GM12878 (cell line): Measurements from ENCODE around the gene FYTTD1. TPM values are rescaled to one million over a fixed set of nuclear protein-coding genes. Genes with fewer than 3 reads are reported as not detected.

Source experiments
- ATAC-seq: fragments of 200-7000 bp; cut with Tn5 transposase; 3 replicates; pipeline ENCODE4 v1.9.1; 2020; ENCODE audit warnings: mild to moderate bottlenecking, moderate library complexity
- BruUV-seq: library from RNA; stranded (reverse); fragments of 400-500 nt; replicated peaks from 2 replicates; lab custom pipeline; 2021; lab: Mats Ljungman, UMichigan
- CTCF ChIA-PET: fragments of 300-600 bp; sonication (Branson Sonifier 250); formaldehyde crosslinking; extraction: SDS; loops from one replicate; lab custom pipeline; 2021; ENCODE audit warnings: inconsistent platforms; lab: Yijun Ruan, JAX
- POLR2A ChIA-PET: fragments of 350-600 bp; formaldehyde crosslinking; extraction: SDS; loops from one replicate; lab custom pipeline; 2021; ENCODE audit warnings: inconsistent platforms; lab: Charles Lee
- RAD21 ChIA-PET: fragments of 300-600 bp; sonication (Branson Sonifier 250); formaldehyde crosslinking; loops from one replicate; lab custom pipeline; 2023; ENCODE audit warnings: antibody characterized with exemption; ENCODE audit not compliant: unreplicated experiment; lab: Charles Lee
- SMC1A ChIA-PET: fragments of 300-600 bp; sonication (Branson Sonifier 250); formaldehyde crosslinking; loops from one replicate; lab custom pipeline; 2023; ENCODE audit not compliant: unreplicated experiment, uncharacterized antibody; lab: Charles Lee
- DNase-seq: peaks from one replicate; pipeline ENCODE4 v3.0.0-alpha.2; 2011; ENCODE audit warnings: low read depth, low spot score
- FAIRE-seq: peaks from 3 replicates; lab custom pipeline; 2011; peaks lifted over from hg19 to GRCh38; lab: Jason Lieb, UNC
- H2AFZ ChIP-seq: 2 replicates; pipeline ENCODE4 v1.6.0; 2011; ENCODE audit warnings: low read depth, low read length, control low read depth; ENCODE audit not compliant: control insufficient read depth
- H3K27ac ChIP-seq: 2 replicates; pipeline ENCODE4 v1.5.1; 2011; ENCODE audit warnings: control low read depth; ENCODE audit not compliant: control insufficient read depth, insufficient read depth
- H3K27me3 ChIP-seq, 2 experiments: replicated peaks in 1 of 2; 2 replicates each; pipeline versions ENCODE4 v1.6.0 to v1.6.1; 2011; ENCODE audit warnings: low read length in 1 of 2; ENCODE audit not compliant: control insufficient read depth in 2 of 2, insufficient read depth in 2 of 2
- H3K36me3 ChIP-seq, 2 experiments: 2 replicates each; pipeline ENCODE4 v1.5.1; 2011; ENCODE audit warnings: low read length in 1 of 2; ENCODE audit not compliant: control insufficient read depth in 2 of 2, insufficient read depth in 2 of 2
- H3K4me1 ChIP-seq: 2 replicates; pipeline ENCODE4 v1.6.1; 2011; ENCODE audit warnings: mild to moderate bottlenecking, low read length, moderate library complexity, mixed read lengths; ENCODE audit not compliant: control insufficient read depth, insufficient read depth
- H3K4me2 ChIP-seq: 2 replicates; pipeline ENCODE4 v1.6.0; 2011; ENCODE audit warnings: control low read depth; ENCODE audit not compliant: control insufficient read depth, insufficient read depth
- H3K4me3 ChIP-seq: fragments of 200-600 bp; sonication (generic); 2 replicates; pipeline ENCODE4 v1.5.1; 2016
- H3K79me2 ChIP-seq: 2 replicates; pipeline ENCODE4 v1.6.0; 2011; ENCODE audit warnings: low read length; ENCODE audit not compliant: control insufficient read depth, insufficient read depth
- H3K9ac ChIP-seq: 2 replicates; pipeline ENCODE4 v1.8.0; 2011; ENCODE audit warnings: low read length, control low read depth, mixed read lengths; ENCODE audit not compliant: control insufficient read depth, insufficient read depth
- H3K9me3 ChIP-seq: replicated peaks from 3 replicates; pipeline ENCODE4 v1.5.1; 2011; ENCODE audit warnings: mild to moderate bottlenecking, low read length; ENCODE audit not compliant: control insufficient read depth, insufficient read depth
- H4K20me1 ChIP-seq: 2 replicates; pipeline ENCODE4 v1.6.0; 2011; ENCODE audit not compliant: control insufficient read depth, insufficient read depth
- BCL3 ChIP-seq: IDR thresholded peaks from 2 replicates; pipeline ENCODE4 v1.6.1; 2011; ENCODE audit warnings: borderline replicate concordance, low read depth, mild to moderate bottlenecking, moderate library complexity, low read length; ENCODE audit not compliant: insufficient read depth, poor library complexity, severe bottlenecking
- BHLHE40 ChIP-seq, 2 experiments: fragments of 450-650 bp in 1 of 2; IDR thresholded peaks; 2 replicates each; pipeline ENCODE4 v1.6.1; 2011 to 2017; ENCODE audit warnings: low read depth in 2 of 2, borderline replicate concordance in 1 of 2, improper control_type of control experiment in 1 of 2, low read length in 1 of 2, mild to moderate bottlenecking in 1 of 2
- CEBPB ChIP-seq, 2 experiments: fragments of 150-350 bp in 1 of 2; IDR thresholded peaks; 2 replicates each; pipeline ENCODE4 v1.6.1; 2012 to 2014; ENCODE audit warnings: low read depth in 2 of 2, low read length in 2 of 2, borderline replicate concordance in 1 of 2, inconsistent platforms in 1 of 2
- CUX1 ChIP-seq: IDR thresholded peaks from 2 replicates; pipeline ENCODE4 v1.6.1; 2012; ENCODE audit warnings: improper control_type of control experiment, low read depth, low read length; ENCODE audit not compliant: insufficient replicate concordance
- DPF2 ChIP-seq: fragments of 450-650 bp; IDR thresholded peaks from 2 replicates; pipeline ENCODE4 v1.6.1; 2017; ENCODE audit warnings: mild to moderate bottlenecking
- EP300 ChIP-seq, 2 experiments: fragments of 150-350 bp in 1 of 2; IDR thresholded peaks; 2 replicates each; pipeline ENCODE4 v1.6.1; 2011 to 2012; ENCODE audit warnings: low read depth in 2 of 2, low read length in 2 of 2, borderline replicate concordance in 1 of 2, improper control_type of control experiment in 1 of 2, inconsistent platforms in 1 of 2; ENCODE audit not compliant: control insufficient read depth in 1 of 2
- ETV6 ChIP-seq, 2 experiments: fragments of 450-650 bp in 1 of 2; IDR thresholded peaks in 1 of 2; conservative IDR thresholded peaks in 1 of 2; 2 replicates each; pipeline ENCODE4 v1.6.1; 2014; ENCODE audit warnings: antibody characterized with exemption in 1 of 2, borderline replicate concordance in 1 of 2, low read depth in 1 of 2, mild to moderate bottlenecking in 1 of 2, moderate library complexity in 1 of 2
- MTA2 ChIP-seq: fragments of 450-650 bp; IDR thresholded peaks from 2 replicates; pipeline ENCODE4 v1.6.1; 2016; ENCODE audit warnings: low read depth, mild to moderate bottlenecking, moderate library complexity
- NR2F1 ChIP-seq: fragments of 450-650 bp; conservative IDR thresholded peaks from 2 replicates; pipeline ENCODE4 v1.6.1; 2017; ENCODE audit warnings: mild to moderate bottlenecking
- RB1 ChIP-seq: fragments of 450-650 bp; formaldehyde crosslinking; IDR thresholded peaks from 2 replicates; pipeline ENCODE4 v1.6.1; 2017; ENCODE audit warnings: mild to moderate bottlenecking, borderline replicate concordance
- ZNF622 ChIP-seq: fragments of 450-650 bp; IDR thresholded peaks from 2 replicates; pipeline ENCODE4 v1.6.1; 2017; ENCODE audit warnings: mild to moderate bottlenecking, inconsistent platforms
- WGBS: methylation state at CpG from one replicate; pipeline ENCODE4 v1.1.6; 2016; ENCODE audit warnings: low lambda C conversion rate; ENCODE audit not compliant: insufficient replicate concordance, insufficient coverage; ENCODE audit errors: missing lambda C conversion rate; 5-methylcytosine and 5-hydroxymethylcytosine counted together
- in situ Hi-C: fragments of 300-500 bp; cut with MboI; formaldehyde crosslinking; loops from 9 replicates; pipeline ENCODE4 v1.14.3; 2018; ENCODE audit warnings: mixed read lengths
- intact Hi-C: fragments of 100-400 bp; cut with micrococcal nuclease; formaldehyde crosslinking; loops from one replicate; pipeline ENCODE4 v1.14.2; 2022; ENCODE audit not compliant: unreplicated experiment
- polyA plus RNA-seq, 11 experiments: library from polyadenylated mRNA; depleted of rRNA in 4 of 11; unstranded in 6 of 11; stranded (reverse) in 5 of 11; fragments of >200 nt; fragmentation: Nextera tagmentation in 4 of 11; fragmentation: Illumina TruSeq in 1 of 11; extraction: Ambion mirVana in 4 of 11; extraction: Trizol in 1 of 11; gene quantifications; 1 replicate in 1 of 11; 2 replicates in 10 of 11; pipeline versions ENCODE4 v1.2.1 to v1.2.3, GENCODE V29; 2011 to 2016; ENCODE audit warnings: inconsistent platforms in 2 of 11, missing spikeins in 2 of 11, low read depth in 1 of 11
- total RNA-seq, 4 experiments: library from RNA; depleted of rRNA in 3 of 4; stranded (reverse); fragments of >200 nt in 3 of 4; fragmentation: Illumina TruSeq in 1 of 4; extraction: Trizol in 1 of 4; gene quantifications; 2 replicates each; pipeline versions ENCODE4 v1.2.1 to v1.2.3, GENCODE V29; 2013 to 2021
- TF ChIP-seq, protein P1 (sequence below): IDR thresholded peaks from 2 replicates; pipeline ENCODE4 v1.6.1; 2011; ENCODE audit warnings: low read depth, mild to moderate bottlenecking, low read length, moderate library complexity, borderline replicate concordance; ENCODE audit errors: extremely low read depth

FYTTD1 gene
- total and polyA plus RNA-seq, 10 of the 15 experiments (the other 5 are each of a cell fraction or from before 2014, with no cell fraction given): 25.5 to 101 (median 59.4) TPM

DNA sequence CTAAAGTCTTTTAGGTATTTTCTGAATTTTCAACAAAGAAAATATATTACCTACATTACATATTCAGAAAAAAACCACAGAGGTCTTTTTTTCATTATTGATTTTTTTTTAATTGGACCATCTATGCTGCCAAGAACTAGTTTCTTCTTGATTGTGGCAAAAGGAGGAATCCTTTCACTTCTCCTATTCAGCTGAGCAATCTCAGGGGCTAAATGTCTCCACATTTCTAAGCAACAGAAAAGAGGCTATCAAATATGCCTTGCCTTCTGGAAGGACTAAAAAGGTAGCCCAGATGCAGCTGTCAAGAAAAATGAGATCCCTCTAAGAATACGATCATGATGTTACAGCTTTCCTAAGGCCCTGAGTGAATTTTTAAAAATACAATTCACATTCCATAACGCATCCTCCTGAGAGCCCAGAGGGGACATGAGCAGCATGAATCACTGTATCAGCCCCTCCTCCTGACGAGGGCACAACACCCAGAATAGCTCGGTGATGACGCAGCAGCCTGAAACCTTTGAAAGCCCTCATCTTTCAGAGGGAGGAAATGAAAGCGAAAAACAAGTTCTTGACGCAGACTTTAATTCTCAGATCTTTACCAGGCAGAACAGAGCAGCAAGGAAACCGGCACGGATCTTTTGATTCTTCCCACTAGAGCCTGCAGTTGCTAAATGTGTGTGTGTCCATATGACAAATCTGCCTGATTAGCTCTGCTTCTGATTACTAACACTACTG lies 37.5 kb upstream of the FYTTD1 start (continued):
- TF ChIP-seq CUX1 (no peak), NR2F1 (peak; percentile 72), BHLHE40 (IDR thresholded peaks at IDR 0.05; ENCODE audit: borderline replicate concordance in 1 of 2, low read depth in 2 of 2, low read length in 1 of 2) (peak; percentile 80 to 84)

DNA sequence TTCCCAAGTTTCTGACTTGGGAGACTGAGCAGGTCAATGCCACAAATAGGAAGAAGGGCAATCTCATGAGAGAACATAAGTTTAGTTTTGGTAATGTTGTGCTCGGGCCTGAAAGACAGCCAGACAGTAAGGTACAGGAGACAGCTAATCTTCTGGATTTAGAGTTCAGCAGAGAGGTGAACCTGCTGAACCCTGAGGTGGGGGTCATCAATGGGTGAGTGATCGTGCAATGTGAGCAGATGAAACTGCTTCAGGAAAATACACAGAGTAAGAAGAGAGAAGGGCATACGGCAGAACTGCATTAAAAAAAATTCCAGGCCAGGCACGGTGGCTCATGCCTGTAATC lies 36.2 kb upstream of the FYTTD1 start:
- intact Hi-C loops (loop anchor here (1.0 to 5.0 kb wide), 3 partner anchors 11 to 77 kb away; partner anchors contain the start of gene LRCH3), in situ Hi-C loops (no loop called here)
- H3K27ac ChIP-seq: peak overlapping the region; percentile 95
- peaks cover 68% of the 10 kb centered on the region for H3K79me2 ChIP-seq
- peaks cover 44% of the 10 kb centered on the region for H3K4me1 ChIP-seq
- H3K27me3 ChIP-seq: no peaks in the 10 kb centered on the region
- peak overlapping the region; percentile 84 for H3K4me2 ChIP-seq
- ChIA-PET RAD21 (interaction anchor here (2.3 to 5.8 kb wide), 6 partner anchors 12 to 80 kb away, joined by 7 to 59 read pairs (median 11); partner anchors contain the start of genes LRCH3 and RUBCN), SMC1A (interaction anchor here (1.4 to 8.1 kb wide), 9 partner anchors 12 to 87 kb away, joined by 4 to 163 read pairs (median 13); partner anchors contain the start of genes FYTTD1 and RUBCN), CTCF (interaction anchor here (0.7 to 5.1 kb wide), 6 partner anchors 11 to 70 kb away, joined by 3 to 37 read pairs (median 5); partner anchors contain the start of gene RUBCN), POLR2A (interaction anchor here (0.8 to 6.0 kb wide), 8 partner anchors 10 to 80 kb away, joined by 3 to 72 read pairs (median 8); partner anchors contain the start of gene RUBCN)
- peaks cover 8 to 24% of the 10 kb centered on the region in 2 experiments for H3K36me3 ChIP-seq
- no TSS peak for BruUV-seq
- H3K9me3 ChIP-seq: no peaks in the 10 kb centered on the region; the same call in 2 of the 3 replicates
- peak overlapping the region; percentile 71 for H3K9ac ChIP-seq
- peak overlapping the region; percentile 19; the same call in 1 of the 2 replicates for H3K4me3 ChIP-seq
- H2AFZ ChIP-seq: no peak overlapping the region
- WGBS: 3% methylated on average over 4 of the region's 4 CpGs
- no peaks in the 10 kb centered on the region for H4K20me1 ChIP-seq
- ATAC-seq (peak; percentile 16), FAIRE-seq (peak; percentile 35), DNase-seq (no peak)
- TF ChIP-seq RB1 (no peak), MTA2 (0 out of 2 replicates have a peak, but pooled peaks have one; percentile 2), CEBPB (IDR thresholded peaks at IDR 0.05; ENCODE audit: borderline replicate concordance in 1 of 2, low read depth in 2 of 2, low read length in 2 of 2) (no peak), EP300 (IDR thresholded peaks at IDR 0.05; ENCODE audit: borderline replicate concordance in 1 of 2, control insufficient read depth in 1 of 2, low read depth in 2 of 2, low read length in 2 of 2) (0 out of 4 replicates have a peak, but pooled peaks of 1 of the 2 experiments have one; percentile 7), ETV6 (conservative IDR thresholded peaks at IDR 0.05 in 1 of 2, IDR thresholded peaks at IDR 0.05 in 1 of 2; ENCODE audit: borderline replicate concordance in 1 of 2, low read depth in 1 of 2) (peak in 1 of 2 experiments; percentile 7; a peak in 1 of 4 replicates), BCL3 (no peak), ZNF622 (no peak), DPF2 (no peak; the same call in 1 of the 2 replicates)
- TF ChIP-seq, protein P1, sequence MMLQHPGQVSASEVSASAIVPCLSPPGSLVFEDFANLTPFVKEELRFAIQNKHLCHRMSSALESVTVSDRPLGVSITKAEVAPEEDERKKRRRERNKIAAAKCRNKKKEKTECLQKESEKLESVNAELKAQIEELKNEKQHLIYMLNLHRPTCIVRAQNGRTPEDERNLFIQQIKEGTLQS: no peak
